HG02840 (cell line): ENCODE measurements around the gene ASB10.

Experiments used
- ATAC-seq: cut with Tn5 transposase; IDR thresholded peaks from one replicate; pipeline ENCODE4 v1.9.1; 2021; ENCODE audit warnings: mild to moderate bottlenecking, moderate library complexity, moderate number of reproducible peaks; ENCODE audit not compliant: unreplicated experiment, low FRiP score

ASB10 gene

DNA sequence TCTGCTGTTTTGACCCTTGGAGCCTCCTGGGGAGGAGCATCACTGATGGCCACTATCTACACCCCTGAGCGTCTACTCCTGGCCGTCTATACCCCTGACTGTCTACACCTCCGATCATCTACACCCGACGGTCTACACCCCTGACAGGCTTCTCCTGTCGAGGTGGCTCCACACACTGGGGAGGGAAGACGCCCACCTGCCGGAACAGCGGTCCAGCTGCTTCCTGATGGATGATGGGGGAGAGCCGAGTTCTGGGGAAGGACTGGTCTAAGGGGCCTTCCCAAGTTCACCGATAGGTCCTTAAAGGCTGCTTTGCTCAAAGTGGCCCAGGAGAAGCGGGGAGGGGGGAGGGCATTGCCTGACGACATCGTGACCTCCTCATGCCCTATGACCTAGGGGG is 58.9 kb downstream of the ASB10 start:
- ATAC-seq: no peak

DNA sequence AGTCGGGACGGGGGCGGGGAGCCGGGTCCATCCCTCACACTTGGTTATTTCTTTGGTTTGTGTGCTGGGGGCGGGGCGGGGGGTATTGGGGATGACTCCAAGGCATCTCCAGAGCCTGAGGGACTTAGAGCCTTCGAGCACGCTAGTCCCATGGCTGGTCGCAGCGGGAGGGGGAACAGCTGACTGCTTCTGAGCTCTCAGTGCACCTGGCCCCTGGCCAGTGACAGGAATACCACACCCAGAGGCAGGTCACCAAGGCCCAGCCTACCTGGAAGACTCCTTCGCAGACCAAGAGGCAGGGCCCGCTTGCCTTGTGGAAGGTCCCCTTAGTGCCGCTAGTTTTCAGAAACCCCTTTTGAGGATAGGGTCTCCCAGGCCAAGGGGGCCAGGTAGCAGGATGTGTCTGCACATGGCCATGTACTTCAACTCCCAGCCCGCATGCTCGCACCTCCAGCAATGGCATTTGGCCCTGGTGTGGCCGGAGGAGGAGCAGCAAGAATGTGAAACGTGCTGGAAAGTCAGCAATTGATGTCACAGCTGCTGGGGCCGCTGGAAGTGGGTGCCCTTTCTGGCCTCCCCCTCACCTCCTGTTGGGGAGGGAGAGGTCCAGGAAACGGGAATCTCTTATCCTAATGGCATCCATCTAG is 60.4 kb downstream of the ASB10 start:
- no peak for ATAC-seq

DNA sequence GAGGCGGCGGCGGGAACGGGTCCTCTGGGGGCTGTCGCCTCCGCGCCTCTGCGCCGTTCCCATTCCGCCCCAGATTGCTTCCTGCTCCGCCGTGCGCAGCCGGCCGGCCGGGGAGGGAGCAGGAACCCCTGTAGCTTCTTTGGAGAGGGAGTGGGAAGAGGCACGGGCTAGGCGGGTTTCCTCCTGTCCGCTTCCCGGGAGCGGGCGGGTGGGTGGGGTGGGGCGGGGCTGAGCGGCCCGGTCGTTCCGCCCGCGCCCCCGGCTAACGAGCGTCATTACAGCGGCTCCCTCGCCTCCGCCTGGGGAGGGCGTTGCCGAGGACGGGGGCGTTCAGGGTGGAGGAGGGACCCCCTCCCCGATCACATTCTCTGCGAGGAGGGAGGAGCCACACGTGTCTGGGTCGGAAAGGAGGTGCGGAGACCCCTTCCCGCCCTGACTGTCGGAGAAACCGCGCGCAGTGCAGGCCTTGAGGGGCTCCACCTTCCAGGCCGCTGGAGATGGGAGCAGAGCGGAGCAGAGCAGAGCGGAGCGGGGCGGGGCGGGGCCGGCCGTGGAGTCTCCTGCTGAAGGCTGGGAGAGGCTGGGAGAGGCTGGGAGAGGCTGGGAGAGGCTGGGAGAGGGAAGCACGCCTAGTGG is 61.1 kb downstream of the ASB10 start:
- no peak for ATAC-seq
